Activated CD4-positive, alpha-beta memory T cell treated with anti-CD3 and anti-CD28 coated beads for 36 hours (primary cell): Measurements from ENCODE around the gene MYH15. TPM values are rescaled to one million over a fixed set of nuclear protein-coding genes. Genes with fewer than 3 reads are reported as not detected.

Experiments
- CTCF ChIA-PET: fragments of 350-600 bp; sonication (Branson Sonifier 250); formaldehyde crosslinking; loops from one replicate; lab custom pipeline; 2021; ENCODE audit warnings: antibody characterized with exemption, inconsistent platforms; lab: Charles Lee
- POLR2A ChIA-PET: fragments of 350-600 bp; sonication (Branson Sonifier 250); formaldehyde crosslinking; loops from one replicate; lab custom pipeline; 2021; ENCODE audit warnings: antibody characterized with exemption; lab: Charles Lee
- DNase-seq: peaks from one replicate; pipeline ENCODE4 v3.0.0-alpha.2; 2020
- H3K27ac Mint-ChIP-seq: one replicate; pipeline ENCODE4 v1.8.0; 2021; ENCODE audit warnings: mixed read lengths
- H3K27me3 Mint-ChIP-seq: one replicate; pipeline ENCODE4 v1.8.0; 2021; ENCODE audit warnings: mixed read lengths
- H3K36me3 Mint-ChIP-seq: one replicate; pipeline ENCODE4 v1.8.0; 2021; ENCODE audit warnings: mixed read lengths
- H3K4me1 Mint-ChIP-seq: one replicate; pipeline ENCODE4 v1.8.0; 2021; ENCODE audit warnings: low read depth, mixed read lengths
- H3K4me3 Mint-ChIP-seq: one replicate; pipeline ENCODE4 v1.8.0; 2021; ENCODE audit warnings: mild to moderate bottlenecking, mixed read lengths
- H3K9me3 Mint-ChIP-seq: one replicate; pipeline ENCODE4 v1.8.0; 2021; ENCODE audit warnings: mixed read lengths
- intact Hi-C: fragments of 100-400 bp; cut with micrococcal nuclease; formaldehyde crosslinking; loops from one replicate; pipeline ENCODE4 v1.15.1; 2023
- total RNA-seq, 2 experiments: library from RNA; stranded (reverse); gene quantifications; one replicate each; pipeline ENCODE4 v1.2.3, GENCODE V29; 2021

Gene MYH15
- total RNA-seq, 2 experiments from 2014 or later = 0.12 to 0.17 TPM

GRCh38 chr3:108527817-108528216, 17.4 kb upstream of the MYH15 start:
- Mint-ChIP-seq H3K4me3 (no peak overlapping the region), H3K27me3 (peaks cover 9% of the 10 kb centered on the region), H3K36me3 (no peaks in the 10 kb centered on the region), H3K4me1 (no peaks in the 10 kb centered on the region), H3K9me3 (no peaks in the 10 kb centered on the region), H3K27ac (no peak overlapping the region)
- no peak for DNase-seq
- intact Hi-C loops = no loop called here
- CTCF ChIA-PET = no interaction called here
- POLR2A ChIA-PET = no interaction called here

GRCh38 chr3:108527109-108527508, 16.7 kb upstream of the MYH15 start:
- Mint-ChIP-seq H3K9me3 (no peaks in the 10 kb centered on the region), H3K36me3 (no peaks in the 10 kb centered on the region), H3K4me3 (no peak overlapping the region), H3K27me3 (peaks cover 4% of the 10 kb centered on the region), H3K4me1 (no peaks in the 10 kb centered on the region), H3K27ac (no peak overlapping the region)
- no peak for DNase-seq
- intact Hi-C loops = no loop called here
- ChIA-PET POLR2A (no interaction called here), CTCF (no interaction called here)

- no peak overlapping the region for H3K4me3 Mint-ChIP-seq
- POLR2A ChIA-PET = no interaction called here
- H3K4me1 Mint-ChIP-seq = no peaks in the 10 kb centered on the region
- DNase-seq = no peak
- H3K27me3 Mint-ChIP-seq = peaks cover 5% of the 10 kb centered on the region
- H3K9me3 Mint-ChIP-seq = no peaks in the 10 kb centered on the region
- no peaks in the 10 kb centered on the region for H3K36me3 Mint-ChIP-seq
- intact Hi-C loops = no loop called here
- CTCF ChIA-PET = no interaction called here
- no peak overlapping the region for H3K27ac Mint-ChIP-seq
Observed at GRCh38 chr3:108525971-108526370, 15.6 kb upstream of the MYH15 start.

GRCh38 chr3:108525256-108525655, 14.9 kb upstream of the MYH15 start:
- no peaks in the 10 kb centered on the region for H3K4me1 Mint-ChIP-seq
- no peak for DNase-seq
- intact Hi-C loops = no loop called here
- no peak overlapping the region for H3K27ac Mint-ChIP-seq
- H3K4me3 Mint-ChIP-seq = no peak overlapping the region
- peaks cover 5% of the 10 kb centered on the region for H3K27me3 Mint-ChIP-seq
- ChIA-PET CTCF (no interaction called here), POLR2A (no interaction called here)
- H3K36me3 Mint-ChIP-seq = no peaks in the 10 kb centered on the region
- no peaks in the 10 kb centered on the region for H3K9me3 Mint-ChIP-seq

- ChIA-PET CTCF (no interaction called here), POLR2A (no interaction called here)
- no peaks in the 10 kb centered on the region for H3K9me3 Mint-ChIP-seq
- peaks cover 5% of the 10 kb centered on the region for H3K27me3 Mint-ChIP-seq
- no peak for DNase-seq
- intact Hi-C loops = no loop called here
- H3K36me3 Mint-ChIP-seq = no peaks in the 10 kb centered on the region
- no peaks in the 10 kb centered on the region for H3K4me1 Mint-ChIP-seq
- no peak overlapping the region for H3K4me3 Mint-ChIP-seq
- H3K27ac Mint-ChIP-seq = no peak overlapping the region
Observed at GRCh38 chr3:108524537-108524936, 14.1 kb upstream of the MYH15 start.

GRCh38 chr3:108518895-108519294, 8.5 kb upstream of the MYH15 start:
- Mint-ChIP-seq H3K4me1 (no peaks in the 10 kb centered on the region), H3K36me3 (no peaks in the 10 kb centered on the region), H3K9me3 (no peaks in the 10 kb centered on the region), H3K27ac (no peak overlapping the region), H3K4me3 (no peak overlapping the region), H3K27me3 (peaks cover 6% of the 10 kb centered on the region)
- intact Hi-C loops = no loop called here
- DNase-seq = no peak
- ChIA-PET POLR2A (no interaction called here), CTCF (no interaction called here)

GRCh38 chr3:108516881-108517280, 6.5 kb upstream of the MYH15 start:
- Mint-ChIP-seq H3K27me3 (peaks cover 5% of the 10 kb centered on the region), H3K4me3 (no peak overlapping the region), H3K9me3 (no peaks in the 10 kb centered on the region), H3K4me1 (no peaks in the 10 kb centered on the region), H3K36me3 (no peaks in the 10 kb centered on the region), H3K27ac (no peak overlapping the region)
- intact Hi-C loops = no loop called here
- ChIA-PET POLR2A (no interaction called here), CTCF (no interaction called here)
- DNase-seq = no peak

- DNase-seq = no peak
- peaks cover 4% of the 10 kb centered on the region for H3K27me3 Mint-ChIP-seq
- ChIA-PET CTCF (no interaction called here), POLR2A (no interaction called here)
- H3K4me1 Mint-ChIP-seq = no peaks in the 10 kb centered on the region
- no peaks in the 10 kb centered on the region for H3K36me3 Mint-ChIP-seq
- H3K27ac Mint-ChIP-seq = no peak overlapping the region
- H3K9me3 Mint-ChIP-seq = no peaks in the 10 kb centered on the region
- intact Hi-C loops = no loop called here
- no peak overlapping the region for H3K4me3 Mint-ChIP-seq
Observed at GRCh38 chr3:108513961-108514360, 3.6 kb upstream of the MYH15 start.

GRCh38 chr3:108512671-108513070, 2.3 kb upstream of the MYH15 start:
- Mint-ChIP-seq H3K4me3 (no peak overlapping the region), H3K27ac (no peak overlapping the region), H3K36me3 (no peaks in the 10 kb centered on the region), H3K27me3 (no peaks in the 10 kb centered on the region), H3K9me3 (no peaks in the 10 kb centered on the region), H3K4me1 (no peaks in the 10 kb centered on the region)
- ChIA-PET POLR2A (no interaction called here), CTCF (no interaction called here)
- intact Hi-C loops = no loop called here
- no peak for DNase-seq

GRCh38 chr3:108511490-108511889, 1.1 kb upstream of the MYH15 start:
- DNase-seq = no peak
- ChIA-PET POLR2A (no interaction called here), CTCF (no interaction called here)
- intact Hi-C loops = no loop called here
- H3K36me3 Mint-ChIP-seq = no peaks in the 10 kb centered on the region
- no peak overlapping the region for H3K4me3 Mint-ChIP-seq
- no peak overlapping the region for H3K27ac Mint-ChIP-seq
- no peaks in the 10 kb centered on the region for H3K9me3 Mint-ChIP-seq
- no peaks in the 10 kb centered on the region for H3K27me3 Mint-ChIP-seq
- no peaks in the 10 kb centered on the region for H3K4me1 Mint-ChIP-seq

- Mint-ChIP-seq H3K36me3 (no peaks in the 10 kb centered on the region), H3K27me3 (no peaks in the 10 kb centered on the region), H3K4me1 (no peaks in the 10 kb centered on the region), H3K27ac (no peak overlapping the region), H3K9me3 (no peaks in the 10 kb centered on the region), H3K4me3 (no peak overlapping the region)
- no peak for DNase-seq
- intact Hi-C loops = no loop called here
- CTCF ChIA-PET = no interaction called here
- POLR2A ChIA-PET = no interaction called here
Observed at GRCh38 chr3:108511055-108511454, 659 bp upstream of the MYH15 start.

- H3K4me3 Mint-ChIP-seq = no peak overlapping the region
- H3K36me3 Mint-ChIP-seq = no peaks in the 10 kb centered on the region
- intact Hi-C loops = no loop called here
- no peak overlapping the region for H3K27ac Mint-ChIP-seq
- no peak for DNase-seq
- ChIA-PET CTCF (no interaction called here), POLR2A (no interaction called here)
- H3K27me3 Mint-ChIP-seq = no peaks in the 10 kb centered on the region
- H3K4me1 Mint-ChIP-seq = no peaks in the 10 kb centered on the region
- no peaks in the 10 kb centered on the region for H3K9me3 Mint-ChIP-seq
Observed at GRCh38 chr3:108509871-108510270, 525 bp downstream of the MYH15 start.

- Mint-ChIP-seq H3K27me3 (no peaks in the 10 kb centered on the region), H3K36me3 (no peaks in the 10 kb centered on the region), H3K27ac (no peak overlapping the region), H3K9me3 (no peaks in the 10 kb centered on the region), H3K4me3 (no peak overlapping the region), H3K4me1 (no peaks in the 10 kb centered on the region)
- ChIA-PET CTCF (no interaction called here), POLR2A (no interaction called here)
- intact Hi-C loops = no loop called here
- DNase-seq = no peak
Observed at GRCh38 chr3:108509263-108509662, 1.1 kb downstream of the MYH15 start.

GRCh38 chr3:108507902-108508301, 2.5 kb downstream of the MYH15 start:
- POLR2A ChIA-PET = no interaction called here
- Mint-ChIP-seq H3K4me1 (no peaks in the 10 kb centered on the region), H3K27ac (no peak overlapping the region), H3K36me3 (no peaks in the 10 kb centered on the region), H3K4me3 (no peak overlapping the region), H3K27me3 (no peaks in the 10 kb centered on the region), H3K9me3 (no peaks in the 10 kb centered on the region)
- CTCF ChIA-PET = interaction anchor here (1.3 kb wide), 1 partner anchor 30 kb away, joined by 3 read pairs; no protein-coding TSS in a partner anchor
- intact Hi-C loops = no loop called here
- DNase-seq = no peak
